ENCODE measurements around the gene SLC16A7. TPM values are rescaled to one million over a fixed set of nuclear protein-coding genes. Genes with fewer than 3 reads are reported as not detected.

The SLC16A7 gene
- total RNA-seq, 2 donors from 2014 or later: 2.2 to 3.6 TPM

DNA sequence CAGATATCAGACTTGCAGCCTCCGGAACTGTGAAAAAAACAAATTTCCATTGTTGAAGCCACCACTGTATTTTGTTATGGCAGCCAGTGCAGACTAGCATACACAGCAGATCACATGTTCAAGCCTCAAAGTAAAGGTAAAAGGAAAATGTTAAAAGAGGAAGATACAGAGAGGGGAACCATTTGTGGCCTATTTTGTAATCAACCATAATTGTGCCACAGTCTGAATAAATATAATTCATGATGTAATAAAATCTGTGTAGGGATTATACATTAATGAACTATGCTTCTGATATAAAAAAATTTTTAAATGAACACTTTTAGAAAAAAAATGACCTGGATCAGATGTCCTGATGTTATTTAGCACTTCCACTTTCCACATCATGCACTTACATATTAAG, 79.6 kb downstream of the SLC16A7 start:
- 90 to 93% methylated on average over 1 of the region's 1 CpG for WGBS, 2 experiments (ENCODE audit: insufficient coverage in 1 of 2, insufficient read length in 1 of 2)
- Histone ChIP-seq H3K27me3 (ENCODE audit: control insufficient read depth, insufficient read depth, low read length, poor library complexity, severe bottlenecking) (no peaks in the 10 kb centered on the region), H3K27ac (ENCODE audit: low read depth, low read length) (no peak overlapping the region), H3K4me1 (ENCODE audit: control insufficient read depth, insufficient read depth, low read length) (no peaks in the 10 kb centered on the region), H3K36me3 (ENCODE audit: control insufficient read depth, insufficient read depth, low read length) (no peaks in the 10 kb centered on the region), H3K9me3 (ENCODE audit: control insufficient read depth, low read length) (peaks cover 4% of the 10 kb centered on the region), H3K9ac (ENCODE audit: extremely low read depth, low read length, poor library complexity, severe bottlenecking) (no peak overlapping the region), H3K4me3 (ENCODE audit: low read length) (no peak overlapping the region)
- H3K27me3 Mint-ChIP-seq (ENCODE audit: insufficient read depth): no peaks in the 10 kb centered on the region
- H3K4me1 Mint-ChIP-seq: no peaks in the 10 kb centered on the region
- no peak for TF ChIP-seq CTCF (conservative IDR thresholded peaks at IDR 0.05)
- no peaks in the 10 kb centered on the region for H3K9me3 Mint-ChIP-seq
- no peak for DNase-seq
- no peak overlapping the region for H3K4me3 Mint-ChIP-seq
- H3K27ac Mint-ChIP-seq: no peak overlapping the region
- H3K36me3 Mint-ChIP-seq (ENCODE audit: low read depth): no peaks in the 10 kb centered on the region

DNA sequence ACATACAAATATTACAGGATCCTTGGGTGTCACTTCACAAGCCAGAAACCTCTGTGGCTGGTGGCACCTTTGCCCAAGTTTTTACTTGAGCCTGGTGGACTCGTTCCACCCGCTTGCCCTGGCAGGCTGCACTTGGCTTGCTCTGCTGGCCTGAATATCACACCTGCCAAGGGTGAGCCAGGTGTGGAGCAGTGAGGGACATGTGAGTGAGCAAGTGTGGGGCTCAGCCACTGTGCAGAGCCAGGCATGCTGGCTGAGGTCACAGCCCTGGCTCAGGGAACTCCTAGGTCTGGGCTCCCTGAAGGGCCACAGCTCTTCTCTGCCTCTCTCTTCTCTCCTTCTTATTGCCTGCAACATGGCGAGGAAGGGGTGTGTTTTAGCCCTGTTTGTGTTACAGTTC, 82.0 kb downstream of the SLC16A7 start:
- H3K36me3 Mint-ChIP-seq (ENCODE audit: low read depth): no peaks in the 10 kb centered on the region
- no peak for TF ChIP-seq CTCF (conservative IDR thresholded peaks at IDR 0.05)
- H3K36me3 ChIP-seq (ENCODE audit: control insufficient read depth, insufficient read depth, low read length): no peaks in the 10 kb centered on the region
- H3K27me3 Mint-ChIP-seq (ENCODE audit: insufficient read depth): no peaks in the 10 kb centered on the region
- H3K4me3 ChIP-seq (ENCODE audit: low read length): no peak overlapping the region
- H3K4me3 Mint-ChIP-seq: no peak overlapping the region
- H3K27ac Mint-ChIP-seq: no peak overlapping the region
- H3K27me3 ChIP-seq (ENCODE audit: control insufficient read depth, insufficient read depth, low read length, poor library complexity, severe bottlenecking): no peaks in the 10 kb centered on the region
- H3K27ac ChIP-seq (ENCODE audit: low read depth, low read length): no peak overlapping the region
- H3K9me3 Mint-ChIP-seq: no peaks in the 10 kb centered on the region
- WGBS, 2 experiments (ENCODE audit: insufficient coverage in 1 of 2, insufficient read length in 1 of 2): 83% methylated on average over 3 of the region's 3 CpGs; no CpG with 5 or more reads in 1 of the 2 experiments
- H3K4me1 Mint-ChIP-seq: no peaks in the 10 kb centered on the region
- no peak for DNase-seq
- H3K9me3 ChIP-seq (ENCODE audit: control insufficient read depth, low read length): peaks cover 4% of the 10 kb centered on the region
- no peak overlapping the region for H3K9ac ChIP-seq (ENCODE audit: extremely low read depth, low read length, poor library complexity, severe bottlenecking)
- no peaks in the 10 kb centered on the region for H3K4me1 ChIP-seq (ENCODE audit: control insufficient read depth, insufficient read depth, low read length)

DNA sequence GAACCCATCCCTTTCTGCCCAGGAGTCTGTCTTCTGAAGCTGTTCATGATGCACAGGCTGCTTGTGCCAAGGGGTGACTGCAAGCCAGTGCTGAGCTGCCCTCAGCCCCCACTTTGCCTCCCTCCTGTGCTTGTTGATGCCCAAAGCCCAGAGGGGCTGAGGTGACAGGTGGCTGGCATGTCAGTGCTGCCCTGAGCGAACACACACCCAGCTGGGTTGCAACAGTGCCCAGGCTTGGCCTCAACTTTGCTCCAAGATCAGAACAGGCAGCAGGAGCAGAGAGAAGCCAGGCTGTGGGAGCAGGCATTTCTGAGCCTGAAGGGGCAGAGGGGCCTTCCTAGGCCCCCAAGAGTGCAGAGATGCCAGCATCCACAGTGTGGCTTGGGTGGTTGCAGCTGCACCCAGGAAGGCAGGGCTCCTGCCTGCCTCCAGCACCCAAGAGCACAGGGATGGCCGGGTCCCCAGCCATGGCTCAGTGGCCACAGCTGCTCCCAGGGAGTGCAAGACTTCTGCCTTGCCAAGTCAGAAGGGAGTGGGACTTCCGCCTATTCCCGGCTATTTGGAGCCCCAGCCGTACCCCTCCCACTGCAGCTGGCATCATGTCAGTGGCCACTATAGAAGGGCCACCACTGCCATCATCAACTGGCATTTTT, 83.1 kb downstream of the SLC16A7 start:
- Histone ChIP-seq H3K9me3 (ENCODE audit: control insufficient read depth, low read length) (peaks cover 4% of the 10 kb centered on the region), H3K27me3 (ENCODE audit: control insufficient read depth, insufficient read depth, low read length, poor library complexity, severe bottlenecking) (no peaks in the 10 kb centered on the region), H3K36me3 (ENCODE audit: control insufficient read depth, insufficient read depth, low read length) (no peaks in the 10 kb centered on the region), H3K27ac (ENCODE audit: low read depth, low read length) (no peak overlapping the region), H3K4me1 (ENCODE audit: control insufficient read depth, insufficient read depth, low read length) (no peaks in the 10 kb centered on the region), H3K4me3 (ENCODE audit: low read length) (no peak overlapping the region), H3K9ac (ENCODE audit: extremely low read depth, low read length, poor library complexity, severe bottlenecking) (no peak overlapping the region)
- DNase-seq: no peak
- TF ChIP-seq CTCF (conservative IDR thresholded peaks at IDR 0.05): no peak
- 93 to 100% methylated on average over 1 to 5 of the region's 5 CpGs for WGBS, 2 experiments (ENCODE audit: insufficient coverage in 1 of 2, insufficient read length in 1 of 2)
- Mint-ChIP-seq H3K9me3 (no peaks in the 10 kb centered on the region), H3K27me3 (ENCODE audit: insufficient read depth) (no peaks in the 10 kb centered on the region), H3K4me3 (no peak overlapping the region), H3K36me3 (ENCODE audit: low read depth) (no peaks in the 10 kb centered on the region), H3K27ac (no peak overlapping the region), H3K4me1 (no peaks in the 10 kb centered on the region)

Measured in endodermal cell (in vitro differentiated cells).